Retina (tissue), 1 donor: ENCODE data around the gene SRPK1.

Experiments
- DNase-seq: peaks from one replicate; pipeline ENCODE4 v3.0.0-alpha.2; 2016

Gene SRPK1

GRCh38 chr6:35810971-35811698 is 109.8 kb downstream of the SRPK1 start:
- no peak for DNase-seq

GRCh38 chr6:35809809-35810208 is 111.1 kb downstream of the SRPK1 start:
- no peak for DNase-seq

- DNase-seq: no peak
Observed at GRCh38 chr6:35808688-35809087, 112.2 kb downstream of the SRPK1 start.

GRCh38 chr6:35804996-35805736 is 115.7 kb downstream of the SRPK1 start, which contains the start of gene LHFPL5:
Gene LHFPL5, plus strand, starts transcription at chr6:35805352. Its CDS starts 319 bp downstream, at chr6:35805671.
- peak; percentile 85 for DNase-seq

- DNase-seq: no peak
Observed at GRCh38 chr6:35801148-35801547, 119.8 kb downstream of the SRPK1 start.

GRCh38 chr6:35798706-35799105 is 122.2 kb downstream of the SRPK1 start:
- no peak for DNase-seq

- DNase-seq: peak; percentile 48
Observed at GRCh38 chr6:35797837-35798526, 122.9 kb downstream of the SRPK1 start.

- DNase-seq: no peak
Observed at GRCh38 chr6:35796236-35796635, 124.7 kb downstream of the SRPK1 start.

GRCh38 chr6:35795453-35796071 is 125.3 kb downstream of the SRPK1 start:
- DNase-seq: no peak

GRCh38 chr6:35794536-35795452 is 126.1 kb downstream of the SRPK1 start:
- DNase-seq: no peak

GRCh38 chr6:35790683-35791082 is 130.2 kb downstream of the SRPK1 start:
- no peak for DNase-seq

- no peak for DNase-seq
Observed at GRCh38 chr6:35788423-35788982, 132.4 kb downstream of the SRPK1 start.

- DNase-seq: no peak
Observed at GRCh38 chr6:35787266-35788218, 133.4 kb downstream of the SRPK1 start.

GRCh38 chr6:35786810-35787209 is 134.1 kb downstream of the SRPK1 start:
- no peak for DNase-seq

GRCh38 chr6:35786272-35786671 is 134.6 kb downstream of the SRPK1 start:
- DNase-seq: no peak

GRCh38 chr6:35784200-35784599 is 136.7 kb downstream of the SRPK1 start:
- no peak for DNase-seq
